ENCODE data around the gene PRDM4. TPM values are rescaled to one million over a fixed set of nuclear protein-coding genes. Genes with fewer than 3 reads are reported as not detected.

Gene PRDM4
- total RNA-seq, 1 experiment from 2014 or later: 32.9 TPM

- Histone ChIP-seq H3K79me2 (ENCODE audit: insufficient read depth, low read length) (peaks cover 33% of the 10 kb centered on the region; the same call in 1 of the 2 replicates), H3K9me3 (ENCODE audit: control insufficient read depth in 1 of 2, insufficient read depth in 1 of 2, low read depth in 1 of 2, low read length in 2 of 2) (no peaks in the 10 kb centered on the region), H2AFZ (ENCODE audit: low read depth, low read length, poor library complexity, severe bottlenecking) (no peak overlapping the region), H3K27me3 (ENCODE audit: insufficient read depth, low read length) (no peaks in the 10 kb centered on the region), H3K4me2 (ENCODE audit: low read length) (no peak overlapping the region), H3K4me3 (replicated peaks in 1 of 2; ENCODE audit: low read depth in 1 of 2, low read length in 2 of 2) (no peak overlapping the region), H3K27ac (ENCODE audit: low read depth, low read length) (no peak overlapping the region), H3K9me2 (ENCODE audit: insufficient read depth) (no peaks in the 10 kb centered on the region), H3K36me3 (ENCODE audit: control insufficient read depth in 1 of 2, insufficient read depth in 2 of 2, low read length in 2 of 2) (peaks cover 28 to 65% of the 10 kb centered on the region in 2 experiments), H3K4me1 (ENCODE audit: control insufficient read depth in 1 of 2, insufficient read depth in 2 of 2, low read length in 2 of 2) (no peaks in the 10 kb centered on the region), H3K9ac (ENCODE audit: low read length) (no peak overlapping the region), H4K20me1 (ENCODE audit: insufficient read depth) (no peaks in the 10 kb centered on the region)
- POLR2A ChIA-PET: no interaction called here
- RAD21 ChIA-PET (ENCODE audit: low non-redundant PET in 1 of 2, low total read pairs in 2 of 2, uncharacterized antibody in 2 of 2, unreplicated experiment in 2 of 2): no interaction called here
- intact Hi-C loops (cut with micrococcal nuclease): no loop called here
- CTCF ChIA-PET: no interaction called here
- no peak for ATAC-seq
- BruUV-seq (replicated peaks): no TSS peak
- no peak for TF ChIP-seq TCF7L2 (IDR thresholded peaks at IDR 0.05; ENCODE audit: borderline replicate concordance, extremely low read depth, insufficient read depth, insufficient read length)
- TF ChIP-seq SP1 (IDR thresholded peaks at IDR 0.05; ENCODE audit: low read depth): no peak
- no peak for TF ChIP-seq YY1 (IDR thresholded peaks at IDR 0.05; ENCODE audit: extremely low read depth, insufficient replicate concordance, low read depth, low read length)
- TF ChIP-seq EZH2 (IDR thresholded peaks at IDR 0.05): no peak
- TF ChIP-seq ATF3 (IDR thresholded peaks at IDR 0.05): no peak
- no peak for DNase-seq (ENCODE audit: low read depth, low spot score)
These were observed 56.9 kb downstream of the PRDM4 start for GRCh38 chr12:107704041-107704440.

GRCh38 chr12:107702106-107702505 lies 58.8 kb downstream of the PRDM4 start:
- Histone ChIP-seq H3K9me2 (ENCODE audit: insufficient read depth) (no peaks in the 10 kb centered on the region), H3K9ac (ENCODE audit: low read length) (no peak overlapping the region), H3K79me2 (ENCODE audit: insufficient read depth, low read length) (peaks cover 20% of the 10 kb centered on the region; the same call in 1 of the 2 replicates), H3K27me3 (ENCODE audit: insufficient read depth, low read length) (no peaks in the 10 kb centered on the region), H3K4me2 (ENCODE audit: low read length) (no peak overlapping the region), H4K20me1 (ENCODE audit: insufficient read depth) (no peaks in the 10 kb centered on the region), H3K27ac (ENCODE audit: low read depth, low read length) (no peak overlapping the region), H3K9me3 (ENCODE audit: control insufficient read depth in 1 of 2, insufficient read depth in 1 of 2, low read depth in 1 of 2, low read length in 2 of 2) (no peaks in the 10 kb centered on the region), H3K4me3 (replicated peaks in 1 of 2; ENCODE audit: low read depth in 1 of 2, low read length in 2 of 2) (no peak overlapping the region), H2AFZ (ENCODE audit: low read depth, low read length, poor library complexity, severe bottlenecking) (no peak overlapping the region), H3K36me3 (ENCODE audit: control insufficient read depth in 1 of 2, insufficient read depth in 2 of 2, low read length in 2 of 2) (peaks cover 38 to 64% of the 10 kb centered on the region in 2 experiments), H3K4me1 (ENCODE audit: control insufficient read depth in 1 of 2, insufficient read depth in 2 of 2, low read length in 2 of 2) (no peaks in the 10 kb centered on the region)
- BruUV-seq (replicated peaks): no TSS peak
- POLR2A ChIA-PET: no interaction called here
- intact Hi-C loops (cut with micrococcal nuclease): no loop called here
- no peak for ATAC-seq
- CTCF ChIA-PET: no interaction called here
- RAD21 ChIA-PET (ENCODE audit: low non-redundant PET in 1 of 2, low total read pairs in 2 of 2, uncharacterized antibody in 2 of 2, unreplicated experiment in 2 of 2): no interaction called here
- no peak for DNase-seq (ENCODE audit: low read depth, low spot score)
- TF ChIP-seq YY1 (IDR thresholded peaks at IDR 0.05; ENCODE audit: extremely low read depth, insufficient replicate concordance, low read depth, low read length): no peak
- no peak for TF ChIP-seq POLR2AphosphoS5 (IDR thresholded peaks at IDR 0.05; ENCODE audit: low read depth, low read length)
- TF ChIP-seq JUND (IDR thresholded peaks at IDR 0.05): no peak
- TF ChIP-seq ZBTB33 (IDR thresholded peaks at IDR 0.05; ENCODE audit: extremely low read depth, insufficient replicate concordance, low read length): no peak
- TF ChIP-seq SRF (IDR thresholded peaks at IDR 0.05; ENCODE audit: low read depth): no peak
- no peak for TF ChIP-seq POLR2A (IDR thresholded peaks at IDR 0.05; ENCODE audit: borderline replicate concordance, extremely low read depth, insufficient read depth, insufficient read length)
- TF ChIP-seq ZNF274 (IDR thresholded peaks at IDR 0.05; ENCODE audit: low read depth, low read length): no peak
- no peak for TF ChIP-seq REST (IDR thresholded peaks at IDR 0.05; ENCODE audit: low read depth)
- no peak for TF ChIP-seq MAX (IDR thresholded peaks at IDR 0.05)
- no peak for TF ChIP-seq RAD21 (IDR thresholded peaks at IDR 0.05; ENCODE audit: low read depth)
- TF ChIP-seq EGR1 (IDR thresholded peaks at IDR 0.05; ENCODE audit: low read depth): no peak
- TF ChIP-seq ZFX (IDR thresholded peaks at IDR 0.05): no peak
